ENCODE results near the gene UROC1. TPM values are rescaled to one million over a fixed set of nuclear protein-coding genes. Genes with fewer than 3 reads are reported as not detected.

The UROC1 gene
- total RNA-seq, 4 donors from 2014 or later, result not detected

DNA sequence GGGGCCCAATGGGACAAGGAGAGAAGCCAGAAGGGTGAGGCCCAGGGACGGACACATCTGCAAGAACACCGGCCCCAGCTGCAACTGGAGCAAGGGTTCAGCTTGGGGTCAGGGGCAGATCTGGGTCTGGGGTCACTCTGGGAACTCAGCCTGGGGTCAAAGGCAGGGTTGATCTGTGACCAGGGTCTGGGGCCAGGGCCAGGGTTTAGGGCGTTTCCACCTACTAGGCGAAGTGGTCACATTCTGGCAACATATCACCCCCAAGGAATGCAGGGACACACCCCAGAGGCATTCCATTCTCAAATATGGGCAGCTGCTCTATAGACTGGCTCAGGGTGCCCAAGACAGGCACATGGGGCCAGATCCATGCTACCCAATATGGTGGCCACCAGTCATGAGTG, 9.0 kb downstream of the UROC1 start:
- 94% methylated on average over 2 of the region's 4 CpGs; no CpG with 5 or more reads in 1 of the 2 donors for WGBS, 2 donors
- Histone ChIP-seq H3K36me3 (no peaks in the 10 kb centered on the region), H3K27me3 (peaks cover 0 to 14% (median 0%) of the 10 kb centered on the region in 4 donors), H3K4me3 (no peak overlapping the region), H3K4me1 (peaks cover 0 to 29% (median 3%) of the 10 kb centered on the region in 3 donors), H3K27ac (no peak overlapping the region), H3K9me3 (no peaks in the 10 kb centered on the region)
- TF ChIP-seq, protein P1, sequence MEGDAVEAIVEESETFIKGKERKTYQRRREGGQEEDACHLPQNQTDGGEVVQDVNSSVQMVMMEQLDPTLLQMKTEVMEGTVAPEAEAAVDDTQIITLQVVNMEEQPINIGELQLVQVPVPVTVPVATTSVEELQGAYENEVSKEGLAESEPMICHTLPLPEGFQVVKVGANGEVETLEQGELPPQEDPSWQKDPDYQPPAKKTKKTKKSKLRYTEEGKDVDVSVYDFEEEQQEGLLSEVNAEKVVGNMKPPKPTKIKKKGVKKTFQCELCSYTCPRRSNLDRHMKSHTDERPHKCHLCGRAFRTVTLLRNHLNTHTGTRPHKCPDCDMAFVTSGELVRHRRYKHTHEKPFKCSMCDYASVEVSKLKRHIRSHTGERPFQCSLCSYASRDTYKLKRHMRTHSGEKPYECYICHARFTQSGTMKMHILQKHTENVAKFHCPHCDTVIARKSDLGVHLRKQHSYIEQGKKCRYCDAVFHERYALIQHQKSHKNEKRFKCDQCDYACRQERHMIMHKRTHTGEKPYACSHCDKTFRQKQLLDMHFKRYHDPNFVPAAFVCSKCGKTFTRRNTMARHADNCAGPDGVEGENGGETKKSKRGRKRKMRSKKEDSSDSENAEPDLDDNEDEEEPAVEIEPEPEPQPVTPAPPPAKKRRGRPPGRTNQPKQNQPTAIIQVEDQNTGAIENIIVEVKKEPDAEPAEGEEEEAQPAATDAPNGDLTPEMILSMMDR (IDR thresholded peaks at IDR 0.05), result no peak
- no peak for TF ChIP-seq POLR2A (IDR thresholded peaks at IDR 0.05)
- no peak for DNase-seq
- intact Hi-C loops (cut with DNase I), result no loop called here

DNA sequence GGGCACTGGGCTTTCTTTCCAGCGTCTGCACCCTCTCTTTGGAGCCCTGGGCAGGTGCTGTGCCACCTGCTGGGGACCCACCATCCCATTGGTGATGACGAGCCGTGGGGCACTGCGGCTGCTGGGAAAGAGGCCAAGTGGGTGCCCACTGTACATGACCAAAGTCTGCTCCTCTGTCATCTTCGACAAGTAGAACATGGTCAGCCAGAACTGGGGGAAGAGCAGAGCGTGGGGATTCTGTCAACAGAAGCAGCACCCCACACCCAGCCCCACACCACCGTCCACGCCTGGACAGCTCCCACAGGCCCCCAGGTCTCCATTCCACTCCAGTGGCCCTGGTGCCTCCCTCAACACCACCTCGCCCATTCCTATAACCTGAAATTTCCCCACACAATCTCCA, 9.7 kb downstream of the UROC1 start:
- intact Hi-C loops (cut with DNase I), result no loop called here
- H3K4me3 ChIP-seq, result no peak overlapping the region
- no peak for DNase-seq
- H3K4me1 ChIP-seq, result peaks cover 0 to 22% (median 3%) of the 10 kb centered on the region in 3 donors
- H3K27ac ChIP-seq, result no peak overlapping the region
- no peaks in the 10 kb centered on the region for H3K9me3 ChIP-seq
- no peaks in the 10 kb centered on the region for H3K36me3 ChIP-seq
- TF ChIP-seq, protein P1 (IDR thresholded peaks at IDR 0.05), result no peak
- no peak for TF ChIP-seq POLR2A (IDR thresholded peaks at IDR 0.05)
- H3K27me3 ChIP-seq, result peaks cover 0 to 14% (median 0%) of the 10 kb centered on the region in 4 donors
- 83 to 97% methylated on average over 5 to 6 of the region's 9 CpGs for WGBS, 2 donors

DNA sequence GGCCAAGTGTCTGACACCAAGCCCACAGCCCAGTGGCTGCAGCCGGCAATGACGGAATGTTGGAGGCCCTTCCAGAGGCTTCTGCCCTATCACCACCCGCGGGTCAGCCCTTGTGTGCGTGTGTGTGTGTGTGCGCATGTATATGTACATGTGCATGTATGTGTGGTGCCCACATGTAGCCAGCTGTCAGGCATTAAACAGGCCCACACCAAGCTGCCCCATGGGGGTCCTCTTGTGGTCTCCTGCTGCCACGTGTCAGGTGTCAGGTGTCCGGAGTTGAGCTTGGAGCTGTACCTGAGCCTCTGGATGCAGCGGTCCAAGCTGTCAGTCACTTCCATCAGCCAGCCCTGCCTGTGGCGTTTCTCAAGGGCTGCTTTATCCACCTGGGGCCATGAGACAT, 13.9 kb downstream of the UROC1 start:
- no peak for TF ChIP-seq POLR2A (IDR thresholded peaks at IDR 0.05)
- TF ChIP-seq, protein P1 (IDR thresholded peaks at IDR 0.05), result no peak
- intact Hi-C loops (cut with DNase I), result no loop called here

DNA sequence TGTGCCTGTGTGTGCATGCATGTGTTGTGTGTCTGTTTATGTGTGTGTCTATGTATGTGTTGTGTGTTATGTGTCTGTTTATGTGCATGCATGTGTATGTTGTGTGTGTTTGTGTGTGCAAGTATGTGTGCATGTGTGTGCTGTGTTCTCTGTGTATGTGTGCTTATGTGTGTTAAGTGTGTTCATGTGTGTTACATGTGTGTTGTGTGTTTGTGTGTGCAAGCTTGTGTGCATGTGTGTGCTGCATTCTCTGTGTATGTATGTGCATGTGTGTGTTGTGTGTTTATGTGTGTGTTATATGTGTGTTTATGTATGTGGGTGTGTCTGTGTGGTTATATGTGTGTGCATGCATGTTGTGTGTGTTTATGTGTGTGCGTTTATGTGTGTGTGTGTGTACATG, 14.9 kb downstream of the UROC1 start:
- Histone ChIP-seq H3K36me3 (no peaks in the 10 kb centered on the region), H3K4me3 (no peak overlapping the region), H3K27ac (no peak overlapping the region), H3K27me3 (peaks cover 0 to 14% (median 0%) of the 10 kb centered on the region in 4 donors), H3K4me1 (no peaks in the 10 kb centered on the region), H3K9me3 (no peaks in the 10 kb centered on the region)
- intact Hi-C loops (cut with DNase I), result no loop called here
- WGBS, 2 donors, result 88 to 100% methylated on average over 1 of the region's 1 CpG
- TF ChIP-seq, protein P1 (IDR thresholded peaks at IDR 0.05), result no peak
- no peak for TF ChIP-seq POLR2A (IDR thresholded peaks at IDR 0.05)
- no peak for DNase-seq

More for the DNA sequence above, 13.9 kb downstream of the UROC1 start:
- no peaks in the 10 kb centered on the region for H3K4me1 ChIP-seq
- H3K9me3 ChIP-seq, result no peaks in the 10 kb centered on the region
- H3K36me3 ChIP-seq, result no peaks in the 10 kb centered on the region
- peaks cover 0 to 14% (median 0%) of the 10 kb centered on the region in 4 donors for H3K27me3 ChIP-seq
- H3K4me3 ChIP-seq, result no peak overlapping the region
- no peak for DNase-seq
- H3K27ac ChIP-seq, result no peak overlapping the region
- 80 to 92% methylated on average over 2 to 6 of the region's 10 CpGs for WGBS, 2 donors

DNA sequence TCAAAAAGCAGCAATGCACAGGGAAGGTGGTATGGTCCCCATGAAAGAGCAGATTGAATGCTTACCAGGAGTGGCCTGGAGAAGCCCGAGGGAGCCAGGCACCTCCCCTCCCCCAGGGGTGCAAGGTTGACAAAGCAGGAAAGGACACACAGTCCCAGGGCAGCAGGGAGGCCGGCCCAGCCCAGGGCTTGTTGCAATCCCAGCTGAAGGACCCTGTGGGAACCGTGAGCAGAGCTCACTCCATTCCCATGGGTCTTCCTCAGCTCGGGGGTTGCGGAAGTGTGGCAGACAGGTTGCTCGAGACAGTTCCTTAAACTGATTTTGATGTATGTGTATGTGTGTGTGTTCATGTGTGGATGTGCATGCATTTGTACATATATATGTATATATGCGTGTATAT, 15.8 kb downstream of the UROC1 start:
- intact Hi-C loops (cut with DNase I), result no loop called here
- Histone ChIP-seq H3K4me3 (no peak overlapping the region), H3K27ac (no peak overlapping the region), H3K27me3 (peaks cover 0 to 14% (median 0%) of the 10 kb centered on the region in 4 donors), H3K36me3 (no peaks in the 10 kb centered on the region), H3K4me1 (no peaks in the 10 kb centered on the region), H3K9me3 (no peaks in the 10 kb centered on the region)
- TF ChIP-seq, protein P1 (IDR thresholded peaks at IDR 0.05), result no peak
- TF ChIP-seq POLR2A (IDR thresholded peaks at IDR 0.05), result no peak
- WGBS, 2 donors, result 61 to 66% methylated on average over 7 of the region's 7 CpGs
- no peak for DNase-seq
